Measurements from ENCODE around the gene TBC1D8.
"Not testable (repeated sequence)": the region's sequence is repeated elsewhere in the genome, so short reads cannot be mapped to it uniquely, and the experiment has no call there.

The TBC1D8 gene

DNA sequence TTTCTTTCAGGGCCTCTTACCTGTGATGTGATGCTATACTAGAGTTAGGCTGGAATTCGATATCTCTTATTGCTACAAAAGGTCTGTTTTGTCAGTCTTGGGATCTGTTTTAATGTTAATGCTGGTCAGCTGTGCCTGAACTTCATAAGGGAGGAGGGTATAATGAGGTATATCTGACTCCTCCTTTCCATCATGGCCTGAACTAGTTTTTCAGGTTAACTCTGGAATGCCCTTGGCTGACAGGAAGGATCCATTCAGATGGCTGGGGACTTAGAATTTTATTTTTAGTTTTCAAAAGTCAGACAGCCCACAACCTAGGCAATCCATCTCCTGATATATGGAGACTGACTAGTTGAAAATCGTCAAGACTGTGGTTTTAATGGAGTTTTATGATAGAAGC lies 35.9 kb upstream of the TBC1D8 start:
- no peaks in the 10 kb centered on the region for H3K36me3 ChIP-seq (ENCODE audit: control insufficient read depth, insufficient read depth, low read length)
- H3K9ac ChIP-seq (ENCODE audit: low read length): no peak overlapping the region
- peaks cover 4% of the 10 kb centered on the region for H3K4me1 ChIP-seq (ENCODE audit: control insufficient read depth, insufficient read depth, low read length)
- 0 out of 2 replicates have a peak, but pooled peaks cover 6% of the 10 kb centered on the region for H3K9me3 ChIP-seq (ENCODE audit: control insufficient read depth, insufficient read depth, low read depth, low read length)
- H3K27me3 ChIP-seq (ENCODE audit: control insufficient read depth, insufficient read depth, low read length): no peaks in the 10 kb centered on the region
- no peak overlapping the region for H3K4me3 ChIP-seq (ENCODE audit: low read depth, low read length)
- H3K27ac ChIP-seq (ENCODE audit: low read depth, low read length): no peak overlapping the region

GRCh38 chr2:101185656-101186055 lies 34.5 kb upstream of the TBC1D8 start:
- Histone ChIP-seq H3K4me3 (ENCODE audit: low read depth, low read length) (no peak overlapping the region), H3K27me3 (ENCODE audit: control insufficient read depth, insufficient read depth, low read length) (no peaks in the 10 kb centered on the region), H3K36me3 (ENCODE audit: control insufficient read depth, insufficient read depth, low read length) (no peaks in the 10 kb centered on the region), H3K27ac (ENCODE audit: low read depth, low read length) (no peak overlapping the region), H3K9me3 (ENCODE audit: control insufficient read depth, insufficient read depth, low read depth, low read length) (0 out of 2 replicates have a peak, but pooled peaks cover 6% of the 10 kb centered on the region), H3K9ac (ENCODE audit: low read length) (no peak overlapping the region), H3K4me1 (ENCODE audit: control insufficient read depth, insufficient read depth, low read length) (no peaks in the 10 kb centered on the region; the same call in 1 of the 2 replicates)

GRCh38 chr2:101185085-101185484 lies 33.9 kb upstream of the TBC1D8 start:
- H3K27ac ChIP-seq (ENCODE audit: low read depth, low read length): no peak overlapping the region
- H3K9me3 ChIP-seq (ENCODE audit: control insufficient read depth, insufficient read depth, low read depth, low read length): 0 out of 2 replicates have a peak, but pooled peaks cover 6% of the 10 kb centered on the region
- no peaks in the 10 kb centered on the region for H3K36me3 ChIP-seq (ENCODE audit: control insufficient read depth, insufficient read depth, low read length)
- H3K4me3 ChIP-seq (ENCODE audit: low read depth, low read length): no peak overlapping the region
- no peak overlapping the region for H3K9ac ChIP-seq (ENCODE audit: low read length)
- no peaks in the 10 kb centered on the region; the same call in 1 of the 2 replicates for H3K4me1 ChIP-seq (ENCODE audit: control insufficient read depth, insufficient read depth, low read length)
- H3K27me3 ChIP-seq (ENCODE audit: control insufficient read depth, insufficient read depth, low read length): no peaks in the 10 kb centered on the region

DNA sequence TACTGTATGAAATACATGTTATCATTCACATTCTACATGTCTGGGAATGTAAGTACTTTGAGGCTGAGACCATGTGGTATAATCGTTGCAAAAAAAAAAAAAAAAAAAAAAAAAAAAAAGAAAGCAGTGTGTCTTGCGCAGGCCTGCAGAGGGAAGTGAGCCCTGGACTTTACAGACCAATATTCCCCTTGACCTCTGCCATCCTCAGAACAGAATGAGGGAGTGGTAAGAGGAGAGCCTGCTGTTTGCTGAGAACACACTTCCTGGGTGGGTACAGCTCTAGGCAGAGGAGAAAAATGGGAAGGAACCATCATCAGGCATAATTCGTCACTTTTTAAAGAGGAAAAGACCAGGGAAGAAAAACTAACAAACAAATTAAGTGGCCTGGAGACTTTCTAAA lies 28.8 kb upstream of the TBC1D8 start:
- no peak overlapping the region for H3K4me3 ChIP-seq (ENCODE audit: low read depth, low read length)
- H3K4me1 ChIP-seq (ENCODE audit: control insufficient read depth, insufficient read depth, low read length): no peaks in the 10 kb centered on the region; the same call in 1 of the 2 replicates
- no peaks in the 10 kb centered on the region for H3K36me3 ChIP-seq (ENCODE audit: control insufficient read depth, insufficient read depth, low read length)
- H3K9me3 ChIP-seq (ENCODE audit: control insufficient read depth, insufficient read depth, low read depth, low read length): peaks cover 4% of the 10 kb centered on the region; the same call in 1 of the 2 replicates
- no peak overlapping the region for H3K9ac ChIP-seq (ENCODE audit: low read length)
- H3K27ac ChIP-seq (ENCODE audit: low read depth, low read length): no peak overlapping the region
- no peaks in the 10 kb centered on the region for H3K27me3 ChIP-seq (ENCODE audit: control insufficient read depth, insufficient read depth, low read length)

- no peaks in the 10 kb centered on the region for H3K36me3 ChIP-seq (ENCODE audit: control insufficient read depth, insufficient read depth, low read length)
- no peaks in the 10 kb centered on the region for H3K27me3 ChIP-seq (ENCODE audit: control insufficient read depth, insufficient read depth, low read length)
- H3K4me1 ChIP-seq (ENCODE audit: control insufficient read depth, insufficient read depth, low read length): no peaks in the 10 kb centered on the region
- no peak overlapping the region for H3K27ac ChIP-seq (ENCODE audit: low read depth, low read length)
- H3K9me3 ChIP-seq (ENCODE audit: control insufficient read depth, insufficient read depth, low read depth, low read length): peaks cover 18% of the 10 kb centered on the region
- H3K9ac ChIP-seq (ENCODE audit: low read length): no peak overlapping the region
- H3K4me3 ChIP-seq (ENCODE audit: low read depth, low read length): no peak overlapping the region
Measured at GRCh38 chr2:101176803-101177202, 25.6 kb upstream of the TBC1D8 start.

- peaks cover 21% of the 10 kb centered on the region for H3K9me3 ChIP-seq (ENCODE audit: control insufficient read depth, insufficient read depth, low read depth, low read length)
- H3K4me1 ChIP-seq (ENCODE audit: control insufficient read depth, insufficient read depth, low read length): no peaks in the 10 kb centered on the region
- H3K27me3 ChIP-seq (ENCODE audit: control insufficient read depth, insufficient read depth, low read length): no peaks in the 10 kb centered on the region
- no peaks in the 10 kb centered on the region for H3K36me3 ChIP-seq (ENCODE audit: control insufficient read depth, insufficient read depth, low read length)
- no peak overlapping the region for H3K27ac ChIP-seq (ENCODE audit: low read depth, low read length)
- H3K4me3 ChIP-seq (ENCODE audit: low read depth, low read length): no peak overlapping the region
- H3K9ac ChIP-seq (ENCODE audit: low read length): no peak overlapping the region
Measured at GRCh38 chr2:101175991-101176390, 24.8 kb upstream of the TBC1D8 start.

DNA sequence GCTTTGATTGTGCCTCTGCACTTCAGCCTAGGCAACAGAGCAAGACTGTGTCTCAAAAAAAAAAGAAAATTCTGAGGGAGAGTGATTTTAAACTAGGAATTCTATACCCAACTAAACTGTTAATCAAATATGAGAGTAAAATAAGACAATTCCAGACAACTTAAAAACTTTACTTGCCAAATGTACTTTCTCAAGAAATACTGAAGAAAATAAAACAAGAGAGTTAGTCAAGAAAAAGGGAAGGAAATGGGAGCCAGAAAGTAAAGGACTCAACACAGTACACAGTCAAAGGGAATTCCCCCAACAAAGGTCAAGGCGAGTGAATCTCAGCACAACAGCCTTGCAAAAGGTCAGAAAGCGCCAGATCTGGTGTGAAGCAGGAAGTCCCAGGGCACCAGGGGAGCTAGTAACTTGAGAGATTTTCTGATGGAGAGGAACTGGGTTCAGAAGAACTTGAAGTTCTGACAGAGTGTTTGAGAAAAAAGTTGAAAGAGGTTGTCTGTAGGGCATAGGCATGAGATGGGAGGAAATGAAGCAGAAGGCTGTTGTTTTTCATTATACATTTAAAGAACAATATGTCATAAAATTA lies 22.6 kb upstream of the TBC1D8 start:
- no peak overlapping the region for H3K27ac ChIP-seq (ENCODE audit: low read depth, low read length)
- no peak overlapping the region for H3K9ac ChIP-seq (ENCODE audit: low read length)
- peaks cover 38% of the 10 kb centered on the region for H3K9me3 ChIP-seq (ENCODE audit: control insufficient read depth, insufficient read depth, low read depth, low read length)
- H3K36me3 ChIP-seq (ENCODE audit: control insufficient read depth, insufficient read depth, low read length): no peaks in the 10 kb centered on the region
- no peaks in the 10 kb centered on the region for H3K4me1 ChIP-seq (ENCODE audit: control insufficient read depth, insufficient read depth, low read length)
- no peak overlapping the region for H3K4me3 ChIP-seq (ENCODE audit: low read depth, low read length)
- H3K27me3 ChIP-seq (ENCODE audit: control insufficient read depth, insufficient read depth, low read length): no peaks in the 10 kb centered on the region

DNA sequence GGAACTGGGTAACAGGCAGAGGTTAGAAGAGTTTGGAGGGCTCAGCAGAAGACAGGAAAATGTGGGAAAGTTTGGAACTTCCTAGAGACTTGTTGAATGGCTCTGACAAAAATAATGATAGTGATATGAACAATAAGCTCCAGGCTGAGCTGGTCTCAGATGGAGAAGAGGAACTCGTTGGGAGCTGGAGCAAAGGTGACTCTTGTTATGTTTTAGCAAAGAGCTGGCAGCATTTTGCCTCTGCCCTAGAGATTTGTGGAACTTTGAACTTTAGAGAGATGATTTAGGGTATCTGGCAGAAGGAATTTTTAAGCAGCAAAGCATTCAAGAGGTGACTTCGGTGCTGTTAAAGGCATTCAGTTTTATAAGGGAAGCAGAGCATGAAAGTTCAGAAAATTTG lies 18.6 kb upstream of the TBC1D8 start:
- not testable (repeated sequence) for H3K36me3 ChIP-seq (ENCODE audit: control insufficient read depth, insufficient read depth, low read length); H3K4me1 ChIP-seq (ENCODE audit: control insufficient read depth, insufficient read depth, low read length); H3K9ac ChIP-seq (ENCODE audit: low read length); H3K27me3 ChIP-seq (ENCODE audit: control insufficient read depth, insufficient read depth, low read length); H3K4me3 ChIP-seq (ENCODE audit: low read depth, low read length); H3K27ac ChIP-seq (ENCODE audit: low read depth, low read length)
- H3K9me3 ChIP-seq (ENCODE audit: control insufficient read depth, insufficient read depth, low read depth, low read length): peaks cover 47% of the 10 kb centered on the region

DNA sequence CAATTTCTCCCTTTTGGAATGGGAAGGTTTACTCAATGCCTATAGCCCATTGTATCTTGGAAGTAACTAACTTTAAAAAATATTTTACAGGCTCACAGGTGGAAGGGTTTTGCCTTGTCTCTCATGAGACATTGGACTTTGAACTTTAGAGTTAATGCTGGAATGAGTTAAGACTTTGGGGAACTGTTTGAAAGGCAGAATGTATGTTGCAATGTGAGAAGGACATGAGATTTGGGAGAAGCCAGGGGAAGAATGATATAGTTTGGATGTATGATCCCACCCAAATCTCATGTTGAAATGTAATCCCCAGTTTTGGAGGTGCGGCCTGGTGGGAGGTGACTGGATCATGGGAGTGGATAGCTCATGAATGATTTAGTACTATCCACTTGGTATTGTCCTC lies 17.5 kb upstream of the TBC1D8 start:
- no peak overlapping the region for H3K9ac ChIP-seq (ENCODE audit: low read length)
- no peaks in the 10 kb centered on the region for H3K4me1 ChIP-seq (ENCODE audit: control insufficient read depth, insufficient read depth, low read length)
- no peak overlapping the region for H3K4me3 ChIP-seq (ENCODE audit: low read depth, low read length)
- H3K9me3 ChIP-seq (ENCODE audit: control insufficient read depth, insufficient read depth, low read depth, low read length): peaks cover 47% of the 10 kb centered on the region
- H3K27ac ChIP-seq (ENCODE audit: low read depth, low read length): no peak overlapping the region
- H3K36me3 ChIP-seq (ENCODE audit: control insufficient read depth, insufficient read depth, low read length): no peaks in the 10 kb centered on the region
- H3K27me3 ChIP-seq (ENCODE audit: control insufficient read depth, insufficient read depth, low read length): no peaks in the 10 kb centered on the region

- peaks cover 40% of the 10 kb centered on the region for H3K9me3 ChIP-seq (ENCODE audit: control insufficient read depth, insufficient read depth, low read depth, low read length)
- not testable (repeated sequence) for H3K36me3 ChIP-seq (ENCODE audit: control insufficient read depth, insufficient read depth, low read length); H3K9ac ChIP-seq (ENCODE audit: low read length); H3K4me3 ChIP-seq (ENCODE audit: low read depth, low read length); H3K27ac ChIP-seq (ENCODE audit: low read depth, low read length); H3K4me1 ChIP-seq (ENCODE audit: control insufficient read depth, insufficient read depth, low read length); H3K27me3 ChIP-seq (ENCODE audit: control insufficient read depth, insufficient read depth, low read length)
Measured at GRCh38 chr2:101167532-101167931, 16.4 kb upstream of the TBC1D8 start.

- no peak overlapping the region for H3K4me3 ChIP-seq (ENCODE audit: low read depth, low read length)
- no peaks in the 10 kb centered on the region; the same call in 1 of the 2 replicates for H3K4me1 ChIP-seq (ENCODE audit: control insufficient read depth, insufficient read depth, low read length)
- H3K27me3 ChIP-seq (ENCODE audit: control insufficient read depth, insufficient read depth, low read length): no peaks in the 10 kb centered on the region
- no peak overlapping the region for H3K27ac ChIP-seq (ENCODE audit: low read depth, low read length)
- no peak overlapping the region for H3K9ac ChIP-seq (ENCODE audit: low read length)
- H3K9me3 ChIP-seq (ENCODE audit: control insufficient read depth, insufficient read depth, low read depth, low read length): peaks cover 23% of the 10 kb centered on the region
- no peaks in the 10 kb centered on the region for H3K36me3 ChIP-seq (ENCODE audit: control insufficient read depth, insufficient read depth, low read length)
Measured at GRCh38 chr2:101164021-101164420, 12.8 kb upstream of the TBC1D8 start.

Data from HUES6 (cell line).